HG03571 (cell line): ENCODE measurements around the gene MEX3D.

Experiments used
- ATAC-seq: cut with Tn5 transposase; IDR thresholded peaks from one replicate; pipeline ENCODE4 v1.9.1; 2021; ENCODE audit not compliant: unreplicated experiment

Gene MEX3D

GRCh38 chr19:1574354-1575136, 6.4 kb upstream of the MEX3D start:
- ATAC-seq = no peak

- ATAC-seq = no peak
Observed at GRCh38 chr19:1572795-1573194, 4.7 kb upstream of the MEX3D start.

GRCh38 chr19:1571358-1571757, 3.2 kb upstream of the MEX3D start:
- ATAC-seq = no peak

DNA sequence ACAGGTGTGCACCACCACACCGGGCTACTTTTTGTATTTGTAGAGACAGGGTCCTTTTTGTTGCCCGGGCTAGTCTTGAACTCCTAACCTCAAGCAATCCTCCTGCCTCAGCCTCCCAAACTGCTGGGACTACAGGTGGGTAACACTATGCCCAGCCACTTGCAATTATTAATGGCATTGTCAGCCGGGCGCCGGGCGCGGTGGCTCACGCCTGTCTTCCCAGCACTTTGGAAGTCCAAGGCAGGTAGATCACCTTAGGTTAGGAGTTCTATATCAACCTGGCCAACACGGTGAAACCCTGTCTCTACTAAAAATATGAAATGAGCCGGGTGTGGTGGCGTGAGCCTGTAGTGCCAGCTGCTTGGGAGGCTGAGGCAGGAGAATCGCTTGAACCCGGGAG, 2.7 kb upstream of the MEX3D start:
- no peak for ATAC-seq

DNA sequence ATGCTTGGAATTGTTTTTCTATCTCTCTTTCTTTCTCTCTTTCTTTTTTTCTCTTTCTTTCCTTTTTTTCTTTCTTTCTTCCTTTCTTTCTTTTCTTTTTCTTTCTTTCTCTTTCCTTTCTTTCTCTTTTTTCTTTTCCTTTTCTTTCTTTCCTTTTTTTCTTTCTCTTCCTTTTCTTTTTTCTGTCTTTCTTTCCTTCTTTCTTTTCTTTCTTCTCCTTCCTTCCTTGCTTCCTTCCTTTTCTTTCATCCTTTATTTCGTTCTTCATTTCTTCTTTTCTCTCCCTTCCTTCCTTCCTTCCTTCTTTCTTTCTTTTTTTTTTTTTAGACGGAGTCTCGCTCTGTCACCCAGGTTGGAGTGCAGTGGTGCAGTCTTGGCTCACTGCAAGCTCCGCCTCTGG, 1.9 kb upstream of the MEX3D start:
- ATAC-seq = no peak

- ATAC-seq = no peak
Observed at GRCh38 chr19:1567848-1568227, 287 bp downstream of the MEX3D start.

DNA sequence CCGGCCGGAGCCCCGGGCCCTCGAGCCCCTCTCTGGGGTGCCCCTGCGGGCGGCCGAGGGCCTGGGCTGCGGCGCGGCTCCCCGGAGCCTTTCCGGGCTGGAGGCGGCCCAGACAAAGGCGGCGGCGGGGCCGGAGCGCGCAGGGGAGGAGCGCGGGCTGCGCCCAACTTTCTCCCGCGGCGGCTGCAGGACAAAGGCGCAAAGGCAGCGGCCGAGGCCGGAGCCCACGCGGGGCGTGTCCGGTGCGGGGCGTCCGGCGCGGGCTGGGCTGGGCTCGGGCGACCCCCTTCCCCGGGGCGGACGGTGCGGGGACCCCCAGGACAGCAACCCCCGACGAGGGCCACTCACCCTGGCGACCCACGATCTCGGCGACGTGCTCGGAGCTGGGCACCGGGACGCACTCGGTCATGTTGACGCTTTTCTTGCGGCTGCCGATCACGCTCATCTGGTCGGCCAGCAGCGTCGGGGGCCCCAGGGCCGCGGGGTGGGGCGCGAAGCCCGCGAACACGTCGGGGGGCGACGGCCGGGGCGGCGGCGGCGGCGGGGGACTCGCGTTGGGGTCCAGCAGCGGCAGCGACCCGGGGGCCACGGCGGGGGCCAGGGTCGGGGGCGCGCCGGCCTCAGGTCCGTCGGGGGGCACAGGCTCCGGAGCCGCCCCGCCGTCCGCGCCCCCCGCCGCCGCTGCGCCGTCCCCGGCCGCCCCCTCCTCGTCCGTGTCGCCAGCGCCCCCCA, 843 bp downstream of the MEX3D start:
- ATAC-seq = no peak

GRCh38 chr19:1566392-1567115, 1.6 kb downstream of the MEX3D start:
- ATAC-seq = no peak

DNA sequence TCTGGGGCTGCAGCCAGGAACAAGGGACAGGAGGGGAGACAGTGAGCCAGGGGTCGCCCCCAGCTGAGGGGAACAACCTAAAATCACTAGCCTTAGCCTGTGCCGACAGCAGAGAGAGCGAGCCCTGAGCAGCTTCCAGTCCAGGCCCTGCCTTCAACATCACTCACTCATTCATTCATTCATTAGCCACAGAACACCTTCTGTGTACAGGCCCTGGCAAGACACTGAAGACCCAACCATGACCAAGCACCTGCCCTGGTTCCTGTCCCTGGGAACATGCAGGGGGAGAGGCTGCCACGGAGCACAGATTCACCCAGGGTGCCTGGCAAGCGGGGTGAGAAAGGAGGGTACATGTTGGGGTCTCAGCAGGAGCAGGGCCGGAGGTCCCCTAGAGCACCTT, 4.9 kb downstream of the MEX3D start:
- no peak for ATAC-seq

DNA sequence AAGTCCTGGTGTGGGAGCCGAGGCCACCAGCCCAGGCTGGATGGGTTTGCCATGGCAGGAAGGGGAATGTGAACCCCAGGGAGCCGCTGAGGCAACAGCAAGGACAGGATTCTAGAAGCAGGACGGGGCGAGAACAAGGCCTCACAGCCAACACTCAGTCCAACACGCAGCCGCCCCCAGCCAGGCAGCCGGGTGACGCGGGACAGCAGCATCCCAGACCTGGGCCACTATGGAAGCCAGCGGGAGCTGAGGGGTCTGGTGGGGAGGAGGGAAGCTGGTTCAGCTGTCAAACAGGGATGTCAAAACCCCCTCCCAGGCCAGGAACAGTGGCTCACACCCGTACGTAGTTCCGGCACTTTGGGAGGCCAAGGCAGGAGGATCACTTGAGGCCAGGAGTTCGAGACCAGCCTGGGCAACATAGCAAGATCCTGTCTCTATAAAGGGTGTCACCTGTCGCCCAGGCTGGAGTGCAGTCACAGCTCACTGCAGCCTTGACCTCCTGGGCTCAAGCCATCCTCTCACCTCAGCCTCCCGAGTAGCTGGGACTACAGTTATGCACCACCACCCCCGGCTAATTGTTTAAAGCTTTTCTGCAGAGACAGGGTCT, 6.8 kb downstream of the MEX3D start:
- ATAC-seq = no peak

DNA sequence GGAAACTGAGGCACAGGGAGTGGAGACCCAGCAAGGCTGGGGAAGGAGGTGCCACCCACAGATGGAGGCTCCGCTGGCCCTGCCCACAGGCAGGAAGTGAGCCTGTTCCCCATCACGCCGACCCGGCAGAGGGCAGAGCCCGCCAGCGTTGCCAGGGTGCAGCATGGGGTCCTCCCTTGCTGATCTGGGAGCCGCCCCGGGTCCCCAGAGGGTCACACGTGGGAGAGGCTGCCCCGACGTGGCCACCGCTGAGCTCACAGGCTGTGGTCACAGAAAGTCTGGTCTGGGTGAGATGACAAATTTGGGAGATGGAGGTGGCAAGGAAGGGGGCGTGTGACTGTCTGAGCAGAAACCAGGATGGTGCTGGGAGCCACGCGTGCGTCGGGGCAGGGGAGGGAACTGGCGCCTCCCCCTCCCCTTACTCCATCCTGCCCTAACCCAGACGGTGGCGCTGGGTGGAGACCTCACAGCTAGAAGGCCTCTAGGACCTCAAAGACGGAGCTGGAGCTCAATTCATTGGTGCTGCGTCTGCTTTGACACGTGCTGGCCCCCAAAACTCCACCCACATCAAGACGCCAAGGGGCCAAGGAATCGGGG, 7.7 kb downstream of the MEX3D start:
- no peak for ATAC-seq

GRCh38 chr19:1558552-1558951, 9.6 kb downstream of the MEX3D start:
- no peak for ATAC-seq

DNA sequence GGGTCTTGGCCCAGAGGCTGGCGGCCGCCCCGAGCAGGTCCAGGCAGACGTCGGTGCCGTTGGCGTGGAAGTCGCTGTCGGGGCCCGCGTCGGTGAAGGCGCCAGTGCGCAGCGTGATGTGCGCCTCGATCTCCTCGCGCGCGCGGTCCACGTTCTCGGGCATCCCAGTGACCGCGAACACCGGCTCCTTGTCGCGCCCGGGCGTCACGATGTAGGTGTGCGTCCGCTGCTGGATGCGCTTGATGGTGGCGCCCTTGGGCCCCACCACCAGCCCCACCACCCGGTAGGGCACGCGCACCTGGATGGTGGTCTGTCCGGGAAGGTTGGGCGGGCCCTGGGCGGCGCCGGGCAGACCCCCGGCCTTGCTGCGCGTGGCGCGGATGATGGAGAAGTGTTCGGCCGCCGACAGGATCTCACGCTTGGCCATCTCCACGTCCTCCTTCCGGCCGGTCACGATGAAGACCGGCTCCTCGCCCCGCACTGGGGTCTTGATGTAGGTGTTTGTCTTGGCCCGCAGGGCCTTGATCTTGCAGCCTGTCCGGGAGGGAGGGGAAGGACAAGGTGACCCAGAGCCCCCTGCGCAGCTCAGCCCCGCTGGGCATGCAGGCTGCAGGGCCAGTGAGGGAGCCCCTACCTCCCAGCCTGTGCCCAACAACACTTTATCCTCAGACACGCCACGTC, 11.6 kb downstream of the MEX3D start:
- no peak for ATAC-seq

- ATAC-seq = no peak
Observed at GRCh38 chr19:1555487-1556389, 12.4 kb downstream of the MEX3D start.

GRCh38 chr19:1554968-1555367, 13.2 kb downstream of the MEX3D start:
- no peak for ATAC-seq

- no peak for ATAC-seq
Observed at GRCh38 chr19:1553415-1553814, 14.7 kb downstream of the MEX3D start.

DNA sequence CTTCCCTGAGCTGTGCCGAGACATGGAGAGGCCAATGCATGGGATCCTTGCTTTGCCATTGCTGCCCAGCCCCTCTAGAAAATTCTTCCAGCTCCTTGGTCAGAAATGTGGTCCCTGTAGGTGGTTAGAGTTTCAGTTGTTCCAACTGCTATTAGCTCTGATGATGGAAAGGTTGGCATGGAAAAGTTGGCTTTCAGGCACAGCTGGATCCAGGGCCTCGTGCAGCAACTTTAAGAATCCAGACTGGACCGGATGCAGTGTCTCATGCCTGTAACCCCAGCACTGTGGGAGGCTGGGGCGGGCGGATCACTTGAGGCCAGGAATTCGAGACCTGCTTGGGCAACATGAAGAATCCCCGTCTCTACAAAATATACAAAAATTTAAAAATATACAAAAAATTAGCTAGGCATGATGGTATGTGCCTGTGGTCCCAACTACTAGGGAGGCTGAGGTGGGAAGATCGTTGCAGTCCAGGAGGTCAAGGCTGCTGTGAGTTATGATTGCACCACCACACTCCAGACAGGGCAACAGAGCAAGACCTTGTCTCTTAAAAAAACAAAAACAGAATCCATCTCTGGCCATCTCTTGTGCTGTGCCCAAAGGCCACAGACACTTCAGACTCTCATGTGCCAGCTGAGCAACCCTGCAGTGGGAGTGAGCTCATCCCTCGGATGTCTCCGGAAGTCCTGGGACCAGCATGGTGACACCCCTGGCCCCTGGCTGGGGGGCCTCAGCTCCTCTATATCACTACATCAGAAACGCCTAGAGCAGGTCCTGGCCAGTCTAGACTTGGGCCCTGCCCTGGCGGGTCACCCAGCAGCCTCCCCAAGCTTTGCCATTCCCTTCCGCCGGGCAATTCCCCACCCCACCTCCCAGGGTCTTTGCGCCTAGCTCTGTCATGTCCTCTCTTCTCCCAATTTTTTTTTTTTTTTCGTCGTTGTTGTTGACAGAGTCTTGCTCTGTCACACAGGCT, 16.8 kb downstream of the MEX3D start:
- ATAC-seq = no peak

- ATAC-seq = no peak
Observed at GRCh38 chr19:1549332-1549945, 18.7 kb downstream of the MEX3D start.
